Activated T-cell treated with anti-CD3 and anti-CD28 coated beads, Interleukin-2, amount 50 U/mL, for 24 hours (primary cell): ENCODE results near the gene TSFM.

ENCODE experiments used
- DNase-seq: peaks from one replicate; pipeline ENCODE4 v3.0.0-alpha.2; 2020
- H3K27ac Mint-ChIP-seq: 2 replicates; pipeline ENCODE4 v1.8.0; 2020; ENCODE audit warnings: mild to moderate bottlenecking, mixed read lengths
- H3K27me3 Mint-ChIP-seq: 2 replicates; pipeline ENCODE4 v1.8.0; 2020; ENCODE audit warnings: mixed read lengths
- H3K36me3 Mint-ChIP-seq: 2 replicates; pipeline ENCODE4 v1.8.0; 2020; ENCODE audit warnings: low read depth, mixed read lengths
- H3K4me1 Mint-ChIP-seq: 2 replicates; pipeline ENCODE4 v1.8.0; 2020; ENCODE audit warnings: low read depth, mixed read lengths
- H3K4me3 Mint-ChIP-seq: 2 replicates; pipeline ENCODE4 v1.8.0; 2020; ENCODE audit warnings: mild to moderate bottlenecking, moderate library complexity, mixed read lengths
- H3K9me3 Mint-ChIP-seq: 2 replicates; pipeline ENCODE4 v1.8.0; 2020; ENCODE audit warnings: mixed read lengths

Gene TSFM

DNA sequence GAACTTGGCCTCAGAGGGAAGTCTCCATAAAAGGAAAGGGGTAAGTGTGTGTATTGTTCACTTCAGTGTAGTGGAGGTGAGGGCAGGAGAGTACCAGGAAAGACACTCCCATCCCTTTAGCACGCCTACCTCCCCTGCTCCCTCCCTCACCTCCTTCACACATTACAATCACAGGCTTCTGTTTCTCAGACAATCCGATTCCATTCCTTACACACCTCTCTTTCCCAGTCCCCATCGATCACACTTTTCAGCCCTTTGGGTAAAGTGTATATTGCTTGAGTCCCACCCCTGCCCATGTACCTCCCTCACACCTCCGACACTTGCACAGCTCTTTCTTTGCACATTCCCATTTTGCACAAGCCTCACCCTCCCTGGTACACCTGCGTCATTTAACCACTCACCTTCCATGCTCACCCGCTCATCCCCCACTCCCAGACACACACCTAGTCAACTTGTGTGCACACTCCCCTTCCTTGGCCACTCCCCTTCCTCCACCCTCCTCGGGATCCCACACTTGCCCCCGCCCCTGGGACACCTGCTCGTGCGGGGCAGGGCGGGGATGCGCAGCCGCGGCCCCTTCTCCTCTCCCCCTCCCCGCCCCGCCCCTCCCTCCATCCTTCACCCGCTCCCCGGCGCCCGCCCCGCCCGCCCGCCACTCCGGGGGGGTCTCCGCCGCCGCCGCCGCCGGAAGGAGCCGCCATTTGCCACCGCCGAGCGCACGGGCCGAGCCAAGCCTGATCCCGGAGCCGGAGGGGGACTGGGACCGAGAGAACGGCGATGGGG, 28.0 kb upstream of the TSFM start, which contains the start of gene MARCHF9:
TSS of gene MARCHF9 (plus strand) at position 693 of the 783 bp plus-strand sequence. CDS start 426 bp downstream, outside the sequence.
- Mint-ChIP-seq H3K4me1 (peaks cover 59% of the 10 kb centered on the region), H3K4me3 (peak within 1 kb of the TSS; percentile 84), H3K27me3 (no peaks in the 10 kb centered on the region), H3K9me3 (no peaks in the 10 kb centered on the region), H3K36me3 (peaks cover 50% of the 10 kb centered on the region), H3K27ac (peak within 1 kb of the TSS; percentile 91)
- DNase-seq, result peak; percentile 87

DNA sequence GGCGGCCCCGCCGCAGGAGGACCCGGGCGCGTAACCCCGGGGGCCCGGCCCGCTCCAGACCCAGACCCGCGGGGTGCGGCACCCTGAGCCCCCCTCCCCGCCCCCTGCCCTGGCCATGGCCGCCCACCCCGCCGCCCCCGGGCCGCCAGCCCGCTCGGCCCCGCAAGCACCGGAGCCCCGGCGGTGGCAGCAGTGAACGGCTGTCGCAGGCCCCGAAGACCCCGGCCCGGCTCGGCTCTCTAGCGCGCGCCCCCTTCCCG, 27.5 kb upstream of the TSFM start:
- no peak for DNase-seq
- H3K27ac Mint-ChIP-seq, result no peak overlapping the region
- peak overlapping the region; percentile 81 for H3K4me3 Mint-ChIP-seq
- peaks cover 61% of the 10 kb centered on the region for H3K4me1 Mint-ChIP-seq
- H3K9me3 Mint-ChIP-seq, result no peaks in the 10 kb centered on the region
- no peaks in the 10 kb centered on the region for H3K27me3 Mint-ChIP-seq
- H3K36me3 Mint-ChIP-seq, result peaks cover 51% of the 10 kb centered on the region

DNA sequence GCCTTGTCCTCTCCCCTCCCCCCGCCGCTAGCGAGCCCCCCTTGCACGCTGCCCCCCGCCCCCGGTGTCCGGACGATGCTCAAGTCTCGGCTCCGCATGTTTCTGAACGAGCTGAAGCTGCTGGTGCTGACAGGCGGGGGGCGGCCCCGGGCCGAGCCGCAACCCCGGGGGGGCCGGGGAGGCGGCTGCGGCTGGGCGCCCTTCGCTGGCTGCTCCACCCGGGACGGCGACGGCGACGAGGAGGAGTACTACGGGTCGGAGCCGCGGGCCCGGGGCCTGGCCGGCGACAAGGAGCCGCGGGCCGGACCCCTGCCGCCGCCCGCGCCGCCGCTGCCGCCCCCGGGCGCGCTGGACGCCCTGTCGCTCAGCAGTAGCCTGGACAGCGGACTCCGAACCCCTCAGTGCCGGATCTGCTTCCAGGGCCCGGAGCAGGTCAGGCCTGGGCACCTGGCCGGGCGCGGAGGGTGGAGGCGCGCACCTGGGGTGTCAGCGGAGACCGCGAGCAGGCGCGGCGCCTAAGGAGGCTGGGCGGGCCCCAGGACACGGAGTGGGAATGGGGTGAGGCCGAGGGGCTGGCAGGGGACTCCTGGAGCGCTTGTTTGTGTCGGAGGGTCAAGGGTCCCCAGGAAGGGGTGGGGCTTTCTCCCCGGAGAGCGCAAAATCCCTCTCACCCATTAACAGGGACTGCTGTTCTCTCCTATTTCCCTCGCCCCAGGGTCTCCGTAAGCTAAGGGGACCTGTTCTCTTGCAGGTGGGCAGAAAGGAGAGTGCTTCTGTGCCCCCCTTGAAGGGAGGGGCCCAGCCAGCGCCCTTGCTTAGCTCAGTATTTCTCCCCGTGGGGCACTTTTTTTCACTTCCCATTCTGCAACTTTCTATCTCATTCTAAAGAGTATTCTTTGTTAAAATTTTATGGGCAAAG, 26.9 kb upstream of the TSFM start:
- Mint-ChIP-seq H3K36me3 (peaks cover 51% of the 10 kb centered on the region), H3K27ac (peak overlapping the region; percentile 19), H3K27me3 (no peaks in the 10 kb centered on the region), H3K4me1 (peaks cover 61% of the 10 kb centered on the region), H3K9me3 (no peaks in the 10 kb centered on the region), H3K4me3 (peak overlapping the region; percentile 84)
- DNase-seq, result peak; percentile 58

DNA sequence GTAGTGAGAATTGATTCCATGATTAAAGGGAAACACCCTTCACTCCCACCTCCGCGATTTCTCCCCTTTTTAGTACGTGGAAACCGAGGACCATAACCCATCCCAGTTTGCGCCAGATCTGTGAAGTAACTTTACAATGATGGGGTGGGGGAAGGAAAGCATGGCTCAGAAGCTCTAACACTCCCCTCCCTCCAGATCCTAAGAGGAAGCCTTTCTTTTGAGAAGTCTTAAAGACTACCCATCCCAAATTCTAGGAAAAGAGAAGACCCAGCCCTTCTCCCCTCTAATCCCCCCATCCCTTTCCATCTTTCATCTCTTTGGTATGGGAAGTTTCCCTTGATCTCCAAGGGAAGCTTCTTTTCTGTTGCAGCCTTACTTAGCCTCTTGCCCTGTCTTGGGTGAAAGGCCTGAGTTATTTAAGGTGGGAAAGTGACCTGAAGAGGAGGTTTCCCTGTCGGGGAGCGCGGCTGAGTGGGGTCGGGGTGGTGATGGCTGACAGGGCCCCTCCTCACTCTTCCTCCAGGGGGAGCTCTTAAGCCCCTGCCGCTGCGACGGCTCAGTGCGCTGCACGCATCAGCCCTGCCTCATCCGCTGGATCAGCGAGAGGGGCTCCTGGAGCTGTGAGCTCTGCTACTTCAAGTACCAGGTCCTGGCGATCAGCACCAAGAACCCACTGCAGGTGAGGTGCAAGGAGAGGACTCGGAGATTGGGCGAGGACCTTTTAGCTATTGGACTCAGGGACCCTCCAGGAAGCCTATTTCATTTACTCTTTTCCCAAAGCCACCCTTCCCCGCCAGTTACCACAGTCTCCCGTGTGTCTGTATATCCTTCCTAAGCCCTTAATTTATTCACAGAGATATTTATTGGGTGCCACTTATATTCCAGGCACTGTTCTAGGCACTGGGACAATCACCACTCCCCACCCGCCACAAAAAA, 25.9 kb upstream of the TSFM start:
- Mint-ChIP-seq H3K27me3 (no peaks in the 10 kb centered on the region), H3K4me1 (peaks cover 54% of the 10 kb centered on the region), H3K9me3 (no peaks in the 10 kb centered on the region), H3K36me3 (peaks cover 51% of the 10 kb centered on the region), H3K4me3 (peak overlapping the region; percentile 84), H3K27ac (peak overlapping the region; percentile 86)
- peak; percentile 81 for DNase-seq

DNA sequence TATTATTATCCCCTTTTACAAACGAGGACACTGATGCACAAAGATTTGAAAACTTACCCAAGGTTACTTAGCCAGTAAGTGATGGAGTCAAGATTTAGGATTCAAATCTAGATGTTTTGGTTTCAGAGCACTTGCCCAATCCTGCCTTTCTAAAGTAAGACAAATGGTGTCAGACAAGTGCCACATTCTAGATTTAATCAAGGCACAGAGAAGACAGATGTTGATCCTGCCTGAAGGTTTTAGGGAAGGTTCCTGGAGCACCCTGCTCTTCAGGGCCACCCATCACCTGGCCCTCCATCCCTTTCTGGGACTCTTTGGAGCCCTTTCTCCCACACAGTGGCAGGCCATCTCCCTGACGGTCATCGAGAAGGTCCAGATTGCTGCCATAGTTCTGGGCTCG, 24.8 kb upstream of the TSFM start:
- no peak for DNase-seq
- Mint-ChIP-seq H3K27me3 (no peaks in the 10 kb centered on the region), H3K4me1 (peaks cover 52% of the 10 kb centered on the region), H3K4me3 (no peak overlapping the region), H3K36me3 (peaks cover 58% of the 10 kb centered on the region), H3K9me3 (no peaks in the 10 kb centered on the region), H3K27ac (no peak overlapping the region)

DNA sequence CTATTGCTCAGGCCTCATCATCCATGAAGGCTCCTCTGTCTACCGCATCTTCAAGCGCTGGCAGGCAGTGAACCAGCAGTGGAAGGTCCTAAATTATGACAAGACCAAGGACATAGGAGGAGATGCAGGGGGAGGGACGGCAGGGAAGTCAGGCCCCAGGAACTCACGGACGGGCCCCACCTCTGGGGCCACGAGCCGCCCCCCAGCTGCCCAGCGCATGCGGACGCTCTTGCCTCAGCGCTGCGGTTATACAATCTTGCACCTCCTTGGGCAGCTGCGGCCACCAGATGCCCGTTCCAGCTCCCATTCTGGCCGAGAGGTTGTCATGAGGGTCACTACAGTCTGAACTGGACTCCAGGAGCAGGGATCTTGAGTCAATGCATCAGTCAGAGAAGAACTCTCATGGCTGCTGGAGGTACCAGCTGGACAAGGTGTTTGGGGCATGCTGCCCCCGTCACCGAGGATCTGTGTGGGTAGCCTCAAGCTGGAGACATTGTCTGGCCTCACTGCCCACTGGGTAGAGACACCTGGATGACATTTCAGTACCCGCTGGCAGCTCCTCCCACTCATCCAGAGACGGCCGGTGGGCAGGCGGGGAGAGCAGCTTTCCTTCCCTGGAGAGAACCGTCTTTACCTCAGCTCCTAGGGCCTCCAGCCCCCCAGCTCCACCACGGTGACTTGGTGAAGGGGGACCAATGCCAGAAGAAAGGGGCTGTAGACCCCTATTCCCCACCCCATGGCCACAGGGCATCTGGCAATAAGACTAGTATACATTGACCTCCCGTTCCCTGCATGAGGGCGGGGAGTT, 23.8 kb upstream of the TSFM start:
- peaks cover 67% of the 10 kb centered on the region for H3K36me3 Mint-ChIP-seq
- DNase-seq, result no peak
- no peak overlapping the region for H3K4me3 Mint-ChIP-seq
- H3K9me3 Mint-ChIP-seq, result no peaks in the 10 kb centered on the region
- H3K4me1 Mint-ChIP-seq, result peaks cover 53% of the 10 kb centered on the region
- H3K27ac Mint-ChIP-seq, result no peak overlapping the region
- peaks cover 3% of the 10 kb centered on the region for H3K27me3 Mint-ChIP-seq

DNA sequence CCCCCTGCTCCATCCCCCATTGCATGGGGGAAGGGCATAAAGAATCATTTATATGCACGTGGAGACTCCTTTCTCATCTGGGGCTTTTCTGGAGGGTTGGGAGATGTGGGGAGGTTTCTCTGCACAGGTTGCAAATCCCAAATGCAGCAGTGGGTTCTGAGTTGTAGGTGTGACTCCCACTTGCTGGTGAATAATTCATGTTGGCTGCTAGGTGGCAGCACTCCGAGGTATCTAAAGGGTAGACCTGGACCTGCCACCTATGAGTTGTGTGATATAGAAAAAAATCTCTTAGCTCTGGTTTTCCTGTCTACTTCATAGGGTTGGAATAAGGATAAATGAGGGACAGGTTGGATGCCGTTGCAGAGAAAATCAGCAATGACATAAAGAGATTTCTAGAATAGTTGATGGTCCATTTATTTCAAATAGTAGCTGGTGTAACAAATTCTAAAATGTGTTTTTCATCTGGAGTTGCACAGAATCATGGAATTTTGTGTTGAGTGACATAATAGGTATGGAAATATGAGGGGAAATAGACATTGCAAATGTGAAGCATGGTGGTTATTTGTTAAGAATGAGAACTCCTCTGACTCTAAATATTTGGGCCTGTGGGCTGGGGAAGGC, 23.1 kb upstream of the TSFM start:
- H3K27ac Mint-ChIP-seq, result peak overlapping the region; percentile 66

DNA sequence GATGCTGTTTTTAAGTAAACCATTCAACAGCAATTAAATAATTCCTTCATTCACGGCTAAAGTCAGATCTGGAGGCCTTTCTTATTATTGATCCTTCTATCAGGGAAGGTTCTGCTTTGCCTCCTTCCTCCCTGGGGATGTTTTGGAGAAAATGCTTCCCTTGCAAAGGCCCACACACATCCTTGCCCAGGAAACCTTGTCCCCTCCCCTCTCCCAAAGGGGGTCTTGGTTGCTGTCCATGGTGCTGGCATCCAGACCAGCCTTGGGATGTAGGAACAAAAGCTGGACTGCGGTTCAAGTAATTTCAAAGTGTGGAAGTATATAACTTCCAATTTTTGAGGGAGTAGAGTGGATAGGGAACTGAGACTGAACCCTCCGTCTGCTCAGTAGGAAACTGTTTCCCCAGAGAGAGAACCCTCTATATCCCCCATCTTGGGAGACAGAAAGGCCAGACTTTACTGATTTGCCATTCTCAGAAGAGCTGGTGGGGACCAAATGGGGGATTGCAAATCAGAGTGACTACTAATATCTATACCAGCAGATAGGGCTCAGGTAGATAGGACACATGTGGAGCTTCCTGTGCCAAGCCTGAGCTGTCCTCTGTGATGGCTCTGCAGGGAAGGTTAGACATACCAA, 22.1 kb upstream of the TSFM start:
- no peak overlapping the region for H3K4me3 Mint-ChIP-seq
- peaks cover 56% of the 10 kb centered on the region for H3K4me1 Mint-ChIP-seq
- H3K27ac Mint-ChIP-seq, result no peak overlapping the region
- H3K9me3 Mint-ChIP-seq, result no peaks in the 10 kb centered on the region
- peaks cover 4% of the 10 kb centered on the region for H3K27me3 Mint-ChIP-seq
- H3K36me3 Mint-ChIP-seq, result peaks cover 83% of the 10 kb centered on the region
- no peak for DNase-seq

More for the DNA sequence above, 23.1 kb upstream of the TSFM start:
- peaks cover 4% of the 10 kb centered on the region for H3K27me3 Mint-ChIP-seq
- DNase-seq, result peak; percentile 47
- no peak overlapping the region for H3K4me3 Mint-ChIP-seq
- H3K9me3 Mint-ChIP-seq, result no peaks in the 10 kb centered on the region
- peaks cover 52% of the 10 kb centered on the region for H3K4me1 Mint-ChIP-seq
- H3K36me3 Mint-ChIP-seq, result peaks cover 75% of the 10 kb centered on the region

DNA sequence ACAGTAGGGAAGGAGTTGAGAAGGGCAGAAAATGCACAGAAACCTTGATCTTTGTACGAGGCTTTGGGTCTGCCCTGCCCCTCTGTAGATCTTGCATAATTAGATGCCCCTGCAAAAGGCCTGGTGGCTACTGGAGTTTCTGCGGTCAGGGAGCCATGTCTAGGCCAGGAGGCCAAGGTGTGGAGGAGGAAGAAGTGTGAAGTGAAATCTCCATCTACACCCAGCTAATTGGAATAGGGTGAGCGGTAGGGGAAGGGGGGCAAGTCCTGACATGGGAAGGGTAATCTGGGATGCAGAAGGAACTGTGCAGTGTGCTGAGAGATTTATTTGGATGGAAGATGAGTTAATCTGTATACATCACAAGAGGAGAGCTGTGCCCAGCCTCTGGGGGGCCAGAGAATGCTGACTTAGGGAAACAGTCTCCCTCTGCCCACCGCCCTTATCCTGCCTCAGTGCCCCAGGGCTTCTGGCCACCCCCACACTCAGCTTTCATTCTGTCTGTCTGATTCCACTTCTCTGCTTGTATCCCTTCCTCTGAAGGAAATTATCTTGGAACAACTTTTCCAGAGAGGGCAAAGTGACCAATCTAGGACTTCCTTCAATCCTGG, 21.1 kb upstream of the TSFM start:
- Mint-ChIP-seq H3K4me1 (peaks cover 60% of the 10 kb centered on the region), H3K4me3 (no peak overlapping the region), H3K27me3 (peaks cover 8% of the 10 kb centered on the region), H3K36me3 (peaks cover 83% of the 10 kb centered on the region), H3K27ac (no peak overlapping the region), H3K9me3 (no peaks in the 10 kb centered on the region)
- DNase-seq, result no peak

DNA sequence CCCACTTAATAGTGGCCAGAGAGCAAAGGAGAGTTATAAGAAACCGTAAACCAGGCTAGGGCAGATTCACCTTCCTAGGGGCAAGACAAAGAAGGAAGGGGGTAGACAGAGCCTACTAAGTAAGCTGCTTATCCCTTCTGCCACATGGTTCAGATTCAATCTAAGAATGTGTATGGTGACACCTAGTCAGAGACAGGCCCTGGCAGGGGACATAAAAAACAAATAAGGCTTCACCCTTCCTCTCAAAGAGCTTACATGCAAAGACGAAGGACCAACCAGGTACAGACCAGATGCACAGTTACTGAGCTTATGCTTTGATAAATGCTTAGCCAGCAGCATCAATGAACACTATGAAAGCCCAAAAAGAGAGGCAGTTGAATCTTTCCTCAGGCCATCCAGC, 20.1 kb upstream of the TSFM start:
- no peak for DNase-seq
- H3K9me3 Mint-ChIP-seq, result no peaks in the 10 kb centered on the region
- no peak overlapping the region for H3K4me3 Mint-ChIP-seq
- H3K36me3 Mint-ChIP-seq, result peaks cover 78% of the 10 kb centered on the region
- no peak overlapping the region for H3K27ac Mint-ChIP-seq
- peaks cover 60% of the 10 kb centered on the region for H3K4me1 Mint-ChIP-seq
- H3K27me3 Mint-ChIP-seq, result peaks cover 13% of the 10 kb centered on the region

DNA sequence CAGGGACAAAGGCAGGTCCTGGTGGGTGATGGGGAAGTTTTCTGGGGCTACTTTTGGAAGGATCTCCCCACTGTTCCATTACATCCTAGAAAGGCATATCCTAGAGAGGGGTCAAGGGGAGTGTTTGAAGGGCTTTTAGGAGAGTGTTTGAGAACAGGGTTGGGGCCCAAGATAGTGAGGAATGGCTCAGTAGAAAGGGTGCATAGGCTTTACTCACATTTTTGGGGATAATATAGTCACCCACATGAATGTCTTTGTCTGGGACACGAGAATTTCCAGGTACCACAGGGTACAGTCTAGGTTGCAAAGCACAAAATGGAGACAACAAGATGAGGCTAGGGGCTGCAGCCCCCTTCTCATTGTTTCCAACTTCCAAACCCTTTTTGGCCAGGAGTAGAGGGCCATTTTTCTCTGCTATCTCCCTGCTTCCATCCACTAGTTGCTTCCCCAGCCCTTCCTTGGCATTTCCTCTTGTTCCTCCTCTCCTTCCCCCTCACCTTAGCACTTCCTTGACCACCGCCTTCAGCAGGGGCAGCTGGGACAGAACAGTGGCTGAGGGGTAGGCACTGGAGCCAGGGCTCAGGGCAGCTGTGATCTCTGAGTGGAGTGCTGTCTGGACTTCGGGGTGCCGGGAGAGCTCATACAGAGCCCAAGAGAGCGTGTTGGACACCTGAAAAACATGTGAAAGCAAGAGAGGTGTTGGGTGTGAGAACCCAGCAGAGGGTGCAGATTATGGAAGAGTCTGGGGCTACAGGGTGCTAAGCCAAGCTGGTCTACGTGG, 18.5 kb upstream of the TSFM start:
- Mint-ChIP-seq H3K27ac (peak overlapping the region; percentile 63), H3K4me3 (peak overlapping the region; percentile 91), H3K4me1 (peaks cover 56% of the 10 kb centered on the region), H3K27me3 (peaks cover 13% of the 10 kb centered on the region), H3K9me3 (no peaks in the 10 kb centered on the region), H3K36me3 (peaks cover 79% of the 10 kb centered on the region)
- DNase-seq, result no peak

DNA sequence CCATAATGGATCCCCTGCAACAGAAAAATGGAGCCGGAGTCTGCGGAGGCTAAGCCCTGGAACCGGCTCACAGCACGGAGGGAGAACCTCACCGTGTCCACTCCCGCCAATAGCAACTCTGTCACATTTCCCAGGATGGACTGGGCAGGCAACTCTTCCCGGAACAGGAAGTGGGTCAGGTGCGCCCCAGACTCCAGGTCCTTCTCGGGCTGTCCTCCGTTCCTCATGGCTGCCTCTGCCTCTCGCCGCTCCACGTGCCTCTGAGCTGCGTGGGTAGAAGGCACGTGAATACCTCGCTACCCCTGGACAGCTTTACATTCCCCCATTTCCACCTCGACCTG, 18.0 kb upstream of the TSFM start:
- H3K36me3 Mint-ChIP-seq, result peaks cover 79% of the 10 kb centered on the region

More for the DNA sequence above, 18.0 kb upstream of the TSFM start:
- no peak for DNase-seq
- H3K4me1 Mint-ChIP-seq, result peaks cover 50% of the 10 kb centered on the region
- peaks cover 13% of the 10 kb centered on the region for H3K27me3 Mint-ChIP-seq
- peak overlapping the region; percentile 63 for H3K27ac Mint-ChIP-seq
- H3K9me3 Mint-ChIP-seq, result no peaks in the 10 kb centered on the region
- peak overlapping the region; percentile 91 for H3K4me3 Mint-ChIP-seq
